ENCODE results near the gene IFNE.

Gene IFNE

DNA sequence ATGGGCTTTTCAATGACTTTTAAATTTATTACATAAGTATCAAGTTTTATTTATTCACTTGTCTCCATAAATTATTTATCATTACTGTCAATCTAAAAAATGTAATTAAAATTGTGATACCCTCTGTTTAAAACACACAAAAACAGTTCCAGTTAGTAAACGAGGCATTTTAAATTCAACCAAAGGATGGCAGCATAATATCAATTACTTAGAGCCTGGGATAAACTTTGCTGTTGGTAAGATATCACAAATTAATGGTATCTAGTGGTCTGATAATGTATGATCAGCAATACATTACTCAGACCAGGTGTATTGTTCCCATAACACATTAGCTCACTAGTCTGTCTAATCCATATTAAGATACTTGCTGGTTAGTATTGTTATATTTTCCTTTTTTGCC is 9.6 kb upstream of the IFNE start:
- no peak overlapping the region for H3K4me3 ChIP-seq (ENCODE audit: low read depth, low read length)
- TF ChIP-seq, protein P1, sequence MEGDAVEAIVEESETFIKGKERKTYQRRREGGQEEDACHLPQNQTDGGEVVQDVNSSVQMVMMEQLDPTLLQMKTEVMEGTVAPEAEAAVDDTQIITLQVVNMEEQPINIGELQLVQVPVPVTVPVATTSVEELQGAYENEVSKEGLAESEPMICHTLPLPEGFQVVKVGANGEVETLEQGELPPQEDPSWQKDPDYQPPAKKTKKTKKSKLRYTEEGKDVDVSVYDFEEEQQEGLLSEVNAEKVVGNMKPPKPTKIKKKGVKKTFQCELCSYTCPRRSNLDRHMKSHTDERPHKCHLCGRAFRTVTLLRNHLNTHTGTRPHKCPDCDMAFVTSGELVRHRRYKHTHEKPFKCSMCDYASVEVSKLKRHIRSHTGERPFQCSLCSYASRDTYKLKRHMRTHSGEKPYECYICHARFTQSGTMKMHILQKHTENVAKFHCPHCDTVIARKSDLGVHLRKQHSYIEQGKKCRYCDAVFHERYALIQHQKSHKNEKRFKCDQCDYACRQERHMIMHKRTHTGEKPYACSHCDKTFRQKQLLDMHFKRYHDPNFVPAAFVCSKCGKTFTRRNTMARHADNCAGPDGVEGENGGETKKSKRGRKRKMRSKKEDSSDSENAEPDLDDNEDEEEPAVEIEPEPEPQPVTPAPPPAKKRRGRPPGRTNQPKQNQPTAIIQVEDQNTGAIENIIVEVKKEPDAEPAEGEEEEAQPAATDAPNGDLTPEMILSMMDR (IDR thresholded peaks at IDR 0.05; ENCODE audit: borderline replicate concordance, insufficient read depth, low read depth, low read length): no peak

DNA sequence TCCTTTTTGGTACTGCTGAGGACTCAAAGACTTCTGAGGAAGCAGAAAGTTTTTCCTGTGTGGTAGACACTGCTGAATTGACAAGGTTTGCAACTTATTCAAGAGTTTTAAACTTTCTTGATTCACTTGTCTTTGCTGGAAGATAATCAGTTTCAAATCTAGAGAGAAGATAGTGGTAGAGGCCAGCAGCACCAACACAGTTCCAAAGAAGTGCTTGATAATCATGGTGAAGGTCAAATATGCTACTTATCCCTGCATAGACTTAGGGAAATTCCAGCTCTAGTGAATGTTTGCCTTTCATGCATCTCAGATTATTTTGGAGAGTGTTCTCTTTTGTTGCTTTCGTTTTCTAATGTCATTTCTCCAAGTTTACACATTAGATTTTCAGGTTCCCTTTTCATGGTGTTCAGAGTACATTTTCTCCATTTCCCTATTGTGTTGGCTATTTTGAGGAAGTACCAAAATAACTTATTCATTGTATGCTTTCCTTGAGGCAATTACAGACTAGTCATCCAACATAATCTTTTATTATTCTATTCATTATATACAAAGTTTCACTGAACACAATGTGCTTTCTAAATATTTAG is 550 bp downstream of the IFNE start:
- TF ChIP-seq, protein P1 (IDR thresholded peaks at IDR 0.05; ENCODE audit: borderline replicate concordance, insufficient read depth, low read depth, low read length): no peak
- no peak overlapping the region for H3K4me3 ChIP-seq (ENCODE audit: low read depth, low read length)

DNA sequence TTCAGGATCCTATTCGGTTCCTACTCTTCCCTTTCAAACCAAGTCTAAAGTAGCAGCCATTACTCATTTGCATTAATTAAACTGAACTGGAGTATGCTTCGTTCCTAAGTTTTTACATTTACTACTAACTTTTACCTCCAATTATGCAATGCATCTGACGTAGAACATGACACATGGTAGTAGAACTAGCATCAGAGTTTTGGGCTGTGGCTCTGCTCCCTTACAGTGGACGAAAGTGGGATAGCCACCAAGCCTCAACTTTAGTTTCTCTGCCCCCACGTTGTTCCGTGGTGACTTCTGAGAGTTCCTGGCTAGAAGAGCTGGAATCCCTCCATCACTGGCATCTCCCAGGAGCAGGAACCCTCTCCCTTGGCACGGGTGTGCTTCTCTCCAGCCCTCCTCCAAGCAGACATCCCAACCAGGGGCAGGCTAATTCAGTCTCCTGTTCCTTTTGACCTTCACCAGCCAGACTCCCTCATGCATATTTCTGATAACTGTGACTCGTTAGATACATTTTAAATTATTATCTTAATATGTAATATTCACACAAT is 2.9 kb downstream of the IFNE start:
- TF ChIP-seq, protein P1 (IDR thresholded peaks at IDR 0.05; ENCODE audit: borderline replicate concordance, insufficient read depth, low read depth, low read length): no peak
- H3K4me3 ChIP-seq (ENCODE audit: low read depth, low read length): no peak overlapping the region

DNA sequence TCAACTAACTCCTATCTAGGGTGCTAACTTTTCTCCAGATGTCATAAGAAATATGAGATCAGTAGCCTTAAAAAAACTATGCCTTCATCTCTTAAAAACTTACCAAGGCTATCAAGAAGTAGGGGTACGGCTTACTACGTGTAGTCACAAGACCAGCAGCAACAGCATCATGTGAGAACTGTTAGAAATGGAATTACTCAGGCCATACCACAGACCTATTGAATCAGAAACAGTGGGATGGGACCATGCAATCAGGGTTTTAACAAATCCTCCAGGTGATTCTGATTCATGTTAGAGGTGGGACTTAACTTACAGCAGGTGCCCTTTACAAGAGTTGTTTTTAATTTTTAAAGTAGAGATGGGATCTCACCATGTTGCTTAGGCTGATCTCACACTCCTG is 4.6 kb downstream of the IFNE start:
- TF ChIP-seq, protein P1 (IDR thresholded peaks at IDR 0.05; ENCODE audit: borderline replicate concordance, insufficient read depth, low read depth, low read length): no peak
- no peak overlapping the region for H3K4me3 ChIP-seq (ENCODE audit: low read depth, low read length)

DNA sequence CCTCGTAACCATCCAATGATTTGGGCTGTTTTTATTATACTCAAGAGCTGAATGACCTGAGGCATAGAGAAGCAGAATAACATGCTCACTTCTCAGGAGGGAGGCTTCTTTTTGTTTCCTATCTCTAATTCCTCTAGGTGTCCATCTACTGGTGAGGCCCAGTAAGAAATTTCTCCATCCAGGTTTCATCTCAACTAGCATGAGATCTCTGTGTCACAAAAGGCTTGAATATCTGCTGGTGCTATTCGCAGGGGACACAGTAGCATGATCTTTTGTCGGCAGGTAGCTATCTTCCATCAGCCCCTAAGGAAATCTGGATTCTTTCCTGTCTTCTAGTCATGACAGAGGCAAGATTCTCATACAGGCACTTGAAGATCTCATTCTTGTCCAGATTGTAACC is 8.9 kb downstream of the IFNE start:
- no peak overlapping the region for H3K4me3 ChIP-seq (ENCODE audit: low read depth, low read length)
- TF ChIP-seq, protein P1 (IDR thresholded peaks at IDR 0.05; ENCODE audit: borderline replicate concordance, insufficient read depth, low read depth, low read length): no peak

DNA sequence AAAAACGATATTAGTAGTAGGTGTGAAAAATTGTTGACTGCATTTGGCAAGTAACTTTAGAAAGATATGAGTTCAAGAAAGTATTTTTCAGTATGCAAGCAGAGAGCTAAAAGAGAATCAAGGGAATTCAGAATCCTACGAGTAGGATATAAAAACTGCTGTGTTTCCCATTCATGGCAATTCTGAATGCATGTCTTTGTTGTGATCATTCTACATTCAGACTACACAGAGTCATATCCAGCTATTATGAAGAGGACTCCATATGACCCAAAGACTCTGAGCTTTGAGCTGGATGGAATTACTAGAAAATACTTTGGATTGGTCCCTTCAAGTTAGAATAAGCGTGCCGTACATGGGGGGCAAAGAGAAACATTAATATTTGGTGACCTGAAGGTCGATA is 12.0 kb downstream of the IFNE start:
- H3K4me3 ChIP-seq (ENCODE audit: low read depth, low read length): no peak overlapping the region
- TF ChIP-seq, protein P1 (IDR thresholded peaks at IDR 0.05; ENCODE audit: borderline replicate concordance, insufficient read depth, low read depth, low read length): no peak

DNA sequence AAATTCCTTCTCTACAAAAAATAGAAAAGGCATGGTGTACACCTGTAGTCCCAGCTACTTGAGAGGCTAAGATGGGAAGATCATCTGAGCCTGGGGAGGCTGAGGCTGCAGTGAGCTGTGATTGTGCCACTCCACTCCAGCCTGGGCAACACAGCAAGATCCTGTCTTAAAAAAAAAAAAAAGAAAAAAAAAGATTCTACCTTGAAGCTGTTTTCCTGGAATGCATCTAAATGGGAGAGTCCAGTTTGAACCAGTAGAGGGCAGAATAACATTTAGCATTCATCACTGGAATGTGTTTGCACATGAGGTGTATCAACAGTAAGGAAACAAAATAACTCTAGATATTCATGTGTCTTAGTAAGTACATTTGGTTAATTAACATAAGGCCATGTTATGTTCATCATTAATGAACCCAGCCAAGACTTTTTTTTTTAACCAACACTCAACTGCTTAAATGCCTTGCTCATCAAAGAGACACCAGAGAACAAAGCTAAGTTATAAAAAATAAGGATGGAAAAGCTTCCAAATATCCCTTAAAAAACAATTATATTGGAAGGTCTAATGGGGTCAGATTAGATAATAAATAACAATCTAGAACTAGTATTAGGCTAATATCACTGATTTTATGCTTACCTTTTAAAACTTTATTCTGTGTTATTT is 16.1 kb downstream of the IFNE start:
- no peak overlapping the region for H3K4me3 ChIP-seq (ENCODE audit: low read depth, low read length)
- TF ChIP-seq, protein P1 (IDR thresholded peaks at IDR 0.05; ENCODE audit: borderline replicate concordance, insufficient read depth, low read depth, low read length): peak; percentile 50; the same call in 1 of the 2 replicates

Measured in GM12875 (cell line).